Stimulated activated CD4-positive, alpha-beta T cell treated with anti-CD3 and anti-CD28 coated beads, Interleukin-1b, Interleukin-23, amount 100 ng/mL, for 4 hours (primary cell): ENCODE results near the gene CDK17.
"Not testable (repeated sequence)": the region's sequence is repeated elsewhere in the genome, so short reads cannot be mapped to it uniquely, and the experiment has no call there.

Experiments
- DNase-seq, 2 donors: peaks; one replicate each; pipeline ENCODE4 v3.0.0-alpha.2; 2020; ENCODE audit warnings: low read depth in 2 of 2

Gene CDK17

DNA sequence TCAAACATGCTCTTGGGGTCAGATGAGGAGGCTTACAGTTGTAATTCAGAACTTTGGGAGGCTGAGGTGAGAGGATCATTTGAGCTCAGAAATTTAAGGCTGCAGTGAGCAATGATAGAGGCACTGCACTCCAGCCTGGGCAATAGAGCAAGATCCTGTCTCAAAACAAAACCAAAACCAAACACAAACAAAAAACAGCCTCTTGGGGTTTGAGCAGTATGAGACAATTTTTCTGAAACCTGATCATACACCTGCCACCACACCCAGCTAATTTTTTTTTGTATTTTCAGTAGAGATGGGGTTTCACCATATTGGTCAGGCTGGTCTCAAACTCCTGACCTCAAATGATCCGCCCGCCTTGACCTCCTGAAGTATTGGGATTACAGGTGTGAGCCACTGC, 17.4 kb upstream of the CDK17 start:
- DNase-seq = not testable (repeated sequence)

- no peak for DNase-seq
These were observed 16.0 kb upstream of the CDK17 start for GRCh38 chr12:96416033-96416799.

GRCh38 chr12:96414637-96415036, 14.4 kb upstream of the CDK17 start:
- DNase-seq = no peak

GRCh38 chr12:96412431-96412830, 12.2 kb upstream of the CDK17 start:
- DNase-seq = no peak

GRCh38 chr12:96409731-96410130, 9.5 kb upstream of the CDK17 start:
- DNase-seq = no peak

GRCh38 chr12:96408993-96409392, 8.8 kb upstream of the CDK17 start:
- no peak for DNase-seq

GRCh38 chr12:96407429-96408097, 7.3 kb upstream of the CDK17 start:
- DNase-seq = not testable (repeated sequence)

DNA sequence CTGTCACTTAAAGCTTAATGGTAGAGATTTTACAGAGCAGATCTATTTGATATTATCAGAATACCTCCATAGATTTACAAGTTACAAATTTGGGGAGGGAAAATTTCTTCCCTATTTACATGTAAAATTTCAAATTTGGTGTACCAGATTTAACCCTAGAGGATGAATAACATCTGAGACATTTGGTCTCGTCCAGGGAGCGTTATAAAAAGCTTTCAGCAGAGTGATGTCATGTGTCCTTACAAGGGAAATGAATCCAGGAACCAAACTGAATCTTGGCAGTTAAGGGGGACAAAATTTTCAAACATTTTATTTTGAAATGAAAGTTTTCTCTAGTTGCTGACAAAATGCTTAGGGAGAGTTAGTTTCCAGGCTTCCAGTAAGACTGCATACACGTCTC, 4.5 kb upstream of the CDK17 start:
- DNase-seq = no peak

DNA sequence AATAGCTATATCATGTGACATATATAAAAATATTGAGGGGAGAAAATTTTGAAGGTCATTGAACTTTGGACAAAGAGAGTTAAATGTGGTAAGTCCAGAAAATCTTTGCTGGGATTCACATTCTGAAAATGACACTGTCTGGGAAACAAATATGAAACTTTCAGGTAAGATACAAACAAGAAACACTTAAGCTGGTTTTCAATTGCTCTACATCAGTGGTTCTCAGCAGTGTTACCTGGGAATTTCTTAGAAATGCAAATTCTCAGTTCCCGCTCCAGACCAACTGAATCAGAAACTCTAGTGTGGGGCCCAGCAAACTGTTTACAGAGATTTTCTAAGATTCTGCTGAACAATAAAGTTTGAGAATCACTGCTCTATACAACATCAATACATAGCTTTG, 3.6 kb upstream of the CDK17 start:
- DNase-seq = no peak

DNA sequence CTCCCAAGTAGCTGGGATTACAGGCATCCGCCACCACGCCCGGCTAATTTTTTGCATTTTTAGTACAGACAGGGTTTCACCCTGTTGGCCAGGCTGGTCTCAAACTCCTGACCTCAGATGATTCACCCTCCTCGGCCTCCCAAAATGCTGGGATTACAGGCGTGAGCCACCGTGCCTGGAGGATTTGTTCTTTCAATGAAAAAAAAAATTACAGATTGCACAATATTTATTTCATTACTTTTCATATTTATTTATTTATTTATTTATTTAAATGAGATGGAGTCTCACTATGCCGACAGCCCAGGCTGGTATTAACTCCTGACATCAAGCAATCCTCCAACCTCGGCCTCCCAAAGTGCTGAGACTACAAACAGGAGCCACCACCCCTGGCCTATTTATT, 2.3 kb upstream of the CDK17 start:
- DNase-seq = not testable (repeated sequence)

- no peak for DNase-seq
These were observed 1.8 kb upstream of the CDK17 start for GRCh38 chr12:96402061-96402460.

GRCh38 chr12:96401076-96401871, 1.0 kb upstream of the CDK17 start:
- DNase-seq = peak; percentile 8 to 12

DNA sequence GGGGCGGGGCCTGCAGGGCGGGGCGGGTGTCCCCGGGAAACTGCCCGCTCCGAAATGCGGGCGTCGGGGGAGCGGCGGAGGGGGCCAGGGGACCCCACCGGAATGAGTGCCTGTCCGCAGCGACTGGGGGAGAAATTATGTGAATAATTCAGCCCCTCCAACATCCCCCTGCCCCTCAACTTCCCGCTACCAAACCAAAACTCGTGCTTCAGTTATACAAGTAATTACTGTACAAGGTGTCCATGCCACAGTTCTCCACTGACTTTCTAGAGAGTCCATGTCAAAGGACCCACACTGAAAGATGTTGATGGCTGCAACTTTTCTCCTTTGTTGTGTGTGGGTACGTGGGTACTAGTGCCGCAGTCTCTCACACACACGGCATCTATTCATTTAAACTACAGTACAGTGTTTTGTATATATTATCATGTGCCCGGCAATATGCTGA, 414 bp upstream of the CDK17 start:
- DNase-seq = no peak

DNA sequence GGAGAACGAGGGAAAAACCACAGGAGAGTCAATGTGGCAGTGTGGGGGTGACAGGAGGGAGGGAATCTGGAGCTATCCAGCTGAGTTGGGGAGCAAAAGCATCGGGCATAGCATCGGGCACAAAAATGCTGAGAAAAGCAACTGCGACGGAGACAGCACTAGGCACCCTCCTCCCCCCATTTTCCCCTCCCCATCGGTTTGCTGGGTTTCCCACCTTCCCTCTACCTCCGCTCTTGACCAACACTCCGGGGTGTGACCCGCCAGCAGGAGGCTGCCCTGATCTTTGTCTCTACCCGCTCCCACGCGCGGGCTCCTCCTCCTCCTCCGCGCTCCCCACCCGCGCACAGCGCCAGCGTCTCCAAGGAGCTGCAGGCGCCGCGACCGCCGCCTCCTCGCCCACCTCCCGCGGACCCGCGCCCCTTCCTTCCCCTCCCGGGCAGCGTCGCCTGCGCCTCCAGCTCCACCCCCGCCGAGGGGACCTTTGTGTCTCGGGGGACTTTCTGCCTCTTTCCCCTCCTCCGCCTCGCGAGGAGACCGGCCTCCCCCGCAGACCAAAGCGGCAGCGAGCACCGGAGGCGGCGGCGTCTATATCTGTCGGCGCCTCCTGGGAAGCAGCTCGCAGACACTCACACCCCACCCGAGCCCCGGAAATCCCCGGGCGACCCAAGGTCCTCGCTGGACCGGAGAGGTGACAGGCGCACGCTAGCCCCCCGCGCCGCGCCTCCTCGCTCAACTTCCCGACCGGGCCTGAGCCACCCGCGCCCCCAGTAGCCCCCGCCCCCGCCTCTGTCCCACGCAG, 920 bp downstream of the CDK17 start:
- peak; percentile 65 to 73 for DNase-seq

DNA sequence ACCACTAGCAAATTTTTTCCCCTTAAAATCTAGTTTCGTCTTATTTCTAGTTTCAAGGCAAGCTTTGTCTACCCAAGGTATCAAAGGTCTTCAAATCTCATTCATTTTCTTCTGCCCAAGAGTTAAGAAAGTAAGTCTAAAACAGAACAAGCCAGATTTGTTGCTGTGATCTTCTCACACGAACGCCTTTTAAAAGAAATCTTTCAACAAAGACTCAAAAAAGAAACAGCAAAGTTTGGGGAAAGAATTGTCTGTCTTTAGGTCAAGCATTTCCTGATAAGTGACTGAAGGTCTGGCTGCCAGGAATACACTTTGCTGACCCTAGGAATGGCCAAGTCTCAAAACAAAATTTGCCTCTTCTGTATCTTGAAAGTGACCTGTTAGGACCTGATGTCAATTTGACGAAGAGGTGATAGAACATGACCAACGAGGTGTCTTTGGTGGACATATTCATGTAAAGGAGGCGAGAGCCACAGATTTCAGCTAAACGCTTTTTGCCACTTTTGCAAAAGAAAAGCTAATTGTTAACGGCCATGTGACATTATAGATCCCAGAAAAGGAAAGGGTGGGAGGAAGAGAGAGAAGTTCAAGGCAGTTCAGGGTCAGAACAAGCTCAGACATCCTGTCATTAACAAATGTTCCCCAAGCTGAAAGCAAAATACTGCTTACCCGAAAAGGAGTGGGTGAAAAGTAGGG, 1.7 kb downstream of the CDK17 start:
- DNase-seq = no peak

DNA sequence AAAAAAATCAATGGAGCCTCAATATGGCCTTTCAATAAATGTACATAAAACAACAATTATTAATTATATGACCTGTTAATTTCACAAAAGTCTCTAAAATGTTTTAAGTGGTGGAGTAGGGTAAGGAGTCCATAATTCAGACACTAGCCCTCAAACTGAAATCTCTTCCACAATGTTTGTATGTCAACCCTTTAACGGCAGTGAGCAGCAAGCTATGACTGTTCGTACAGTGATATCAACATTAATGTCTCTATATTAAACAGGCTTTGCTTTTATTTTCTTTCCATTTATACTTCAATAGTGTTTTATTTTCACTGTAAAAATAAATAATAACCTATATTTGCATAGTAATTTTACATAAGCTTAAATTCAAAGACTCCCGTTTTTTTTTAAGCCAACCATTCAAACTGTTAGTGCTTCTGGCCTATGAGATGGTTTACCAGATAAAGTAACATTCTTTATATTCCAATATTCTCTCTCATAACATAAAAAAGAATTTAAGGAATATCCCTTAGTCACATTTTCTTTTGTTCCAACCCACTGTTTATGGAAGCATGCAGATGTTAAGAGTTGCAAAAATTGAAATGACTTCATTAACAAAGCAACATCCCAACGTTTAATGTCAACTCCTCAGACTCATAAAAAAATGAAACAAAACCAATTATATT, 2.3 kb downstream of the CDK17 start:
- DNase-seq = no peak

- DNase-seq = no peak
These were observed 3.3 kb downstream of the CDK17 start for GRCh38 chr12:96396914-96397313.

GRCh38 chr12:96396209-96396608, 4.0 kb downstream of the CDK17 start:
- DNase-seq = no peak

DNA sequence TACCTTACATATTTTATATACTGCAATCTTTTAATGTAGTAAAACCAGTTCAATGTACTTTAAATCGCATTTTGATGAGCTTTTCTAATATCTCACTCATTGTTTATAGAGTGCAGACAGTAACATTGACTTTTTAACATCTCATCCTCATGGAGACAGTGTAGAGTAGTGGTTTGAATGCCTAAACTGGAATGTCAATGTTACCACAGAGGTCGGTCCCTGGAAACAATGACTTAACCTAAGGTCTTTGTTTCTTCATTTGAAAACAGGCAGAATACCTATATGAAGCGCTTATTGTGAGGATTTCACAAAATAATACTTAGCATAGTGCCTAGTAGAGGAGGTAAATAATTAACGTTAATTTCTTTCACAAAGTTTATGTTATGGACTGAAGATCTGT, 5.0 kb downstream of the CDK17 start:
- no peak for DNase-seq

DNA sequence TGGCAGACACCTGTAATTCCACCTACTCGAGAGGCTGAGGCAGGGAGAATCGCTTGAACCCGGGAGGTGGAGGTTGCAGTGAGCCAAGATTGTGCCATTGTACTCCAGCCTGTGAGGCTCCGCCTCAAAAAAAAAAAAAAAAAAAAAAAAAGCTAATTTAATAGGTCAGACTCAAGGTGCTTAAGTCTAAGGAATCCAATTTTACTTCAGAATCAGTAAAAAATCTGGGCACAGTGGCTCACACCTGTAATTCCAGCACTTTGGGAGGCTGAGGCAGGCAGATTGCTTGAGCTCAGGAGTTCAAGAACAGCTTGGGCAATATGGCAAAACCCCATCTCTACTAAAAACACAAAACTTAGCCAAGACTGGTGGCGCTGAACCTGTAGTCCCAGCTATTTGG, 7.0 kb downstream of the CDK17 start:
- DNase-seq = not testable (repeated sequence)

- no peak for DNase-seq
These were observed 7.8 kb downstream of the CDK17 start for GRCh38 chr12:96392397-96392796.
